GM21576 (cell line): ENCODE measurements around the gene RLF.
A peak's percentile ranks its signal among the peaks of the same experiment; 100 is the strongest.

Experiments used
- ATAC-seq: cut with Tn5 transposase; IDR thresholded peaks from one replicate; pipeline ENCODE4 v1.9.1; 2021; ENCODE audit warnings: mild to moderate bottlenecking, moderate library complexity; ENCODE audit not compliant: unreplicated experiment

RLF gene

GRCh38 chr1:40161125-40161887 lies at the start of gene RLF:
Gene RLF (plus strand): TSS chr1:40161387. CDS start chr1:40161400, 13 bp downstream.
- ATAC-seq = peak; percentile 85

GRCh38 chr1:40114400-40114799 lies 46.8 kb upstream of the RLF start:
- ATAC-seq = no peak

GRCh38 chr1:40120128-40120527 lies 41.1 kb upstream of the RLF start:
- ATAC-seq = no peak

GRCh38 chr1:40122855-40123254 lies 38.3 kb upstream of the RLF start:
- ATAC-seq = no peak

GRCh38 chr1:40130892-40131291 lies 30.3 kb upstream of the RLF start:
- ATAC-seq = no peak

- no peak for ATAC-seq
These were observed 28.5 kb upstream of the RLF start for GRCh38 chr1:40132383-40133311.

- ATAC-seq = no peak
These were observed 27.9 kb upstream of the RLF start for GRCh38 chr1:40133312-40133665.

- ATAC-seq = no peak
These were observed 27.3 kb upstream of the RLF start for GRCh38 chr1:40133839-40134238.

- no peak for ATAC-seq
These were observed 20.8 kb upstream of the RLF start for GRCh38 chr1:40140211-40140973.

GRCh38 chr1:40141878-40142535 lies 19.2 kb upstream of the RLF start:
- ATAC-seq = no peak

- ATAC-seq = no peak
These were observed 17.2 kb upstream of the RLF start for GRCh38 chr1:40143891-40144575.

GRCh38 chr1:40151457-40152079 lies 9.6 kb upstream of the RLF start:
- ATAC-seq = no peak

GRCh38 chr1:40153073-40153770 lies 8.0 kb upstream of the RLF start:
- peak; percentile 62 for ATAC-seq

GRCh38 chr1:40155135-40155534 lies 6.1 kb upstream of the RLF start:
- no peak for ATAC-seq

GRCh38 chr1:40155910-40156309 lies 5.3 kb upstream of the RLF start:
- ATAC-seq = no peak

- no peak for ATAC-seq
These were observed 422 bp upstream of the RLF start for GRCh38 chr1:40160806-40161124.

- ATAC-seq = no peak
These were observed 756 bp downstream of the RLF start for GRCh38 chr1:40161888-40162397.

GRCh38 chr1:40162753-40163441 lies 1.7 kb downstream of the RLF start:
- no peak for ATAC-seq

GRCh38 chr1:40167317-40167716 lies 6.1 kb downstream of the RLF start:
- ATAC-seq = no peak
